Stimulated activated CD4-positive, alpha-beta T cell treated with anti-CD3 and anti-CD28 coated beads, Interleukin-4, amount 100 ng/mL, for 1 hour (primary cell): ENCODE results near the gene GLRA2.

Experiments used
- DNase-seq: peaks from one replicate; pipeline ENCODE4 v3.0.0-alpha.2; 2020

GLRA2 gene

DNA sequence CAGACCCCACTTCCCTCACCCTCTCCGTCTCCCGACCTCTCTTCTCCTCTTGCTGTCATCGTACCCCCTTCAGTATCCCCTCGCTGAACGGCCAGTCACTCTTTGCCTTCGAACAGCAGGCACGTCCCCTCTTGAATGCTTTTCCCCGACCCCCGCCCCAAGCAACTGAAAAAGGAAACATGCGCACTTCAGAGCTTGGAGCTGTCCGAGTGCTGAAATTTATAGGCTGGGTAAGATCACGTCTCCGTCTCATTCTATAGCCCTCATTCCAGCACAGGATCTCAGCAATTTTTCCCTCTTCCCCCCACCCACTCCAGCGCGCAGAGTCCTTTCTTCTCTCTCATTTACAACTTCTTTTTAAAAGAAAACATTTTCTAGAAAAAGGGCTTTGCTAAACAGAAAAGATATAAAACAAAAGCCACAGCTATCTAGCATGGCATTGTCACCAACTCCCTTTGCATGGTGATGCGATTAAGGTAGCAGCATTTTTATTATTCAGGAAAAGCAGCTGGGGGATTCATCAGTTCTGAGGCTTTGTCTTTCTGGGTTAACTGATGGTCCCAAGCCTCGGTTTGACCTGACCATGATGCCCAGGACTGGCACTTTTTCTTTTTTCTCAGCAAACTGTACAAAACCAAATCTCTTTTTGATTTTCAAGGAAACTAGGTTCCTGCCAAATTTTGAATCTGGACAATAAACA lies at the start of gene GLRA2:
Gene GLRA2 (plus strand): TSS at position 247 of the 700 bp plus-strand sequence. CDS start 522 bp downstream, outside the sequence.
- no peak for DNase-seq

DNA sequence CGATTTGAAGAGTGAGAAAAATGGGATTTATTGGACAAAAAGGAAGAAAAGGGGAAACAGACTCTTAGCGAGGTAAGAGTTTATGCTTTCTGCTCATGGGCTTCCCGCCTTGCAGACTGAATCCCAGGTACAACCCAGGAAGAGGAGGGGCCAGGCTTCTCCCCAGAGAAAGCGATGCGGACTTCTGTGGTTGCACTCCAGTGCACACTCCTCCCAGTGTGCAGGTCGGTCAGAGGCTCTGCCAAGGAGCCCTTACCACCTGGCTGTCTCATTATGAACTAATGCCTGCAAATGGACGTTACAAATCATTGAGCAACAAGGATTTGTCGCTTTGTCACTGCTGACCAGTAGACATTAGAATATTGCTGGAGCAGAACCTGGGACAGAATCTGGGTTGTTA lies 39.9 kb upstream of the GLRA2 start:
- no peak for DNase-seq

DNA sequence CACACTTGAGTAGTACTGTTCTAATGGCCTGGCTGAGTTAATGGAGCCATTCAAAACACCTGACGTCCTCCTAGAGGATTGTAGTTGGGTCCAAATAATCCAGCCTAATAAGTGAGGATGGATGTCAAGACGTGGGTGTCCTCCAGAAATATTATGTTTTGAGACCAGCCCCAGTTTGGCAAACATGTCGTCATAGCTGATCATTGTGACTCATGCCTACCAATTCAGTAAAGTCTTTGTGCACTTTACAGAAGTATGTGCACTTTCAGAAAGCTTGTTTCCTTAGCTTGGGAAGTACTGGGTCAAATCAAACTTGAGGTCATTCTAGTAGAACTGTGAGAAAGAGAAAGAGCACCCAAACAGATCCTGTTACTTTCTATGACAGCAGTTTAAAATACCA lies 37.6 kb upstream of the GLRA2 start:
- no peak for DNase-seq

DNA sequence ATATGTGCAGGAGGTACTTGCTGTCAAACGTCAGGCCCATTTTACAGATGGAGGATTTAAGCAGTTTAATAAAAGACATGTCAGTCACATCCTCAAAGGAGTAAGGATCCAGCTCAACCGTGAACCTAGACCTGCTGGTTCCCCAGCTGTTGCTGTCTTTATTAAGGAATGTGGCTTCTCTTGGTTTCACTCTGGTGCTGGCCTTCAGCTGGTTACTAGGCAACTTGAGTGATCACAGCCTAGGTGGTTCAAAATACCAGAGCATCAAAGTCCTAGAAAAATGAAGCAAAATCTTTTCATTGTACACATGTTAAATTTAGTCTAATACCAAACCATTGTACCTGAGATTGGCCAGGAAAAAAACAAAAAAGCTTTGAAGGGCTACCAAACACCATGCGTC lies 32.7 kb upstream of the GLRA2 start:
- DNase-seq = no peak

DNA sequence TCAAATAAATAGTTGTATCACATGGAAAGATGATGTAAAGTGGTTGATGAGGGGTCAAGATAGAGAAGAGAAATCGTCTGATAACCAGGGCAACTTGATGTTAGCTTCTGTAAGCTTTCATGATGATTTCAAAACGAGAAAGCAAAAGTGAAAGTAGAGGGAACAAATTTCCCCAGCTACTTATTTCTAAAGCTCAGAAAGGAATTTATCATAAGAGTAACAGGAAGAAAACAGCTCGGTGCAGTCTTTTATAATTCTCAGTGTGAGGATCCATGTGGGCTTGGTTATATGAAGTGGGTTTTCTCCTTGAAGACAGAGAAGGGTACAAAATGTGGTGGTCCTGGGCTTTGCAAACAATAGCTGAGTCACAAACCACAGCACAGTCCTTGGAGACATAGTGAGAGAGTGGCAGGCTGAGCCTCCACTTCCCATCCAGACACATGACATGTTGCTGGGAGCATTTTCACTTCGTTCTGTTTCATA lies 32.1 kb upstream of the GLRA2 start:
- no peak for DNase-seq

DNA sequence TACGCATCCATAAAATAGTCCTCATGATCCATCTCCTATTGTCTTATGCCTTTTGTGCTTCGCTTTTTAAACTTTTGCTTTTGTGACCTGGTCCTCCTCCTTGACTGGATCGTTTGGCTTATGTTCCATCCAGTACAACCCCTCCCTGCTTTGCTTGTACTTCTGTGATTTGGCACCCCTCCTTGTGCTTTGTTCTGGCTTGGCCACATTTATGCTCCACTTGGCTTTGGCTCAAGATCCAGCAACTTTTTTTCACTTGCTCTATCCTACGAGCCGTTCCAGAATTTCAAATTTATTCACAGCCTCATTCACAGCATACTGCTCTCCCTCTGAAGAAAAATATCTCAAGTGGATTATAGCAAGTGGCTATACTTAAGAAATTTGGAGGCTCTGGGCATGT lies 28.0 kb upstream of the GLRA2 start:
- no peak for DNase-seq

DNA sequence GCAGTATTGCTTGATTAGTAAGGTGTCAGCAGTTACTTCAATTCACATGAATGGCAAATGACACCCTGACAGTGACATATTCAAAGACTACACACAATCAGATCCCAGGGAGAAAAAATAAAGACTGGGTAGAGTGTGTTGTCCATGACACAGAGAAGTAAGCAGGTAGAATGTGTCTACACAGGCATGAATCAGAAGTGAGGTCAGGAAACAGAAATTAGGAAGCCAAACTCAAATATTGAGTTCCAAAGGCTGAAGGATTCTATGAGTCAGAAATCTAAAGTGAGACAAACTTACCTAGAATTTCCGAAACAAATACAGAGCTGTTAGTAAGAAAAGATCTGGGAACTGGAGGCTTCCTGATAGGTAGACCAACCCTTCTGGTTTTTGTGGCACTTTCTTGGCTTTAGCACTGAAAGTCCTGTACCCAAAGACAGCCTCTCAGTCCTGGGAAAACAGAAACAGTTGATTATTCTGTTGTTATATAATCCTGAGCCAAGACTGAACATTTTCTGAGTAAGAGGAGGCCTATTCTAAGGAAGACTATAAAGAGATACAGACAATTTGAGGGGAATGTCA lies 24.3 kb upstream of the GLRA2 start:
- DNase-seq = no peak

DNA sequence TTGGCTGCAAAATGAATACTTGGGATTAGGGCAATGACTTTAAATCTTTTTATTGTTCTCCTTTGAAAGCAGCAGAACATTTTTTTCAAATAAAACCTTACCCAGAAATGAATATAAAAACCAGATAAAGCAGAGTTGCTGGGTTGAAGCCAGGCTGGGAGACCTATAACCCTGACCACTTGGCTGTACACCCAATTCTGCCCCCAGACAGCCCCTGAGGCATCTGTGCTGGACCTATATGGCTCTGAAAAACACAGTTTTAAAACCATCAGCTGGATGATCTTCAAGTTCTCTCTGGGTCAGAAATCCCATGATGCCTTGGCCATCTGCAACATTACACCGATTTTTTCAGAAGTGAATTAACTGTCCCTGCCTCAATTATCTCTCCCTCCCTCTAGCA lies 23.7 kb upstream of the GLRA2 start:
- no peak for DNase-seq

DNA sequence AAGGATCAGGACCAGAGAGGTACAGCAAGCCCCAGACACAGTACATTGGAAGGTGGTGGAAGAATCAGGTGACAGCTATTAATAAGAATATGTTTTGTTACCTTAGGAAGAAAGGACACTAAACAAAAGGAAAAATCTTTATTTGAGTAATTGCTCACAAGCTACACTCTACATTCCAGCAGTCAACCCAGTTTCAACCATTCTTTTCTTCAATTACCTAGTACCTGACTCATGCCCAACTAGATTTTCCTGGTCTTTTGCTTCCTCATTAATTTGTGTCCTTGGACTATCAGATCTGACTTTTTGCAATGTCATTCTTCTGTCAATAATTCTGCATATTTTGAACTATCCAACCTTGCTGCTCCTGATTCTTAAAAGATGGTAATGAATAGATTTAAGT lies 22.5 kb upstream of the GLRA2 start:
- DNase-seq = no peak

DNA sequence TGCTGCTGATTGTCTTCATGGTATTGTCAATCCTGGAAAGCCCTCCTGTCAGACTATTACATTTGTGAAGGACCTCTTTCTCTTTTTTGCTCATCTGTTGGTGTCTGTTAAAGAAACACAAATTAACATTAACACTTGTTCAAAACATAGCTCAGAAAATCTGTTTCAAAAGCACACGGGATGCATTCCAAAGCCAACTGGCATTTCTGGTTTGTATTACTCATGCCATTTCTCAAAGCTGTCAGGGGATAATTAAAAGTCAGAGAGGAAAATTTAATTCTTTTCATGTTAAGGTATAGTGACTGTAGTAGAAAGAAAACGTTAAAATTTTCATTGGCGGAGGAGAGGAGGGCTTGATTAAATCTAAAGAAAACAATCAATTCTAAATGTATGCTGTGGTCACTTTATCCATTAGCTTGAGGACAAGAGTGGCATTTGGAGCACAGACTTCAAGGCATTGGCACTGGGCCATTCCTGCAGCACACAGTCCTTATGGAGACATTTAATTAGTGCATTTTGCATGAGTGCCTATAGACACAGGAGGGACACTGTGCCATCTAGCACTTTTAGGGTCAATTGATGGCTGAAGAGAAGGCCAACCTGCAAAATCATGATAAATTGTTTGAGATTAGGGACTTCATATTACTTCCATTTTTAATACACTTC lies 21.2 kb upstream of the GLRA2 start:
- no peak for DNase-seq

DNA sequence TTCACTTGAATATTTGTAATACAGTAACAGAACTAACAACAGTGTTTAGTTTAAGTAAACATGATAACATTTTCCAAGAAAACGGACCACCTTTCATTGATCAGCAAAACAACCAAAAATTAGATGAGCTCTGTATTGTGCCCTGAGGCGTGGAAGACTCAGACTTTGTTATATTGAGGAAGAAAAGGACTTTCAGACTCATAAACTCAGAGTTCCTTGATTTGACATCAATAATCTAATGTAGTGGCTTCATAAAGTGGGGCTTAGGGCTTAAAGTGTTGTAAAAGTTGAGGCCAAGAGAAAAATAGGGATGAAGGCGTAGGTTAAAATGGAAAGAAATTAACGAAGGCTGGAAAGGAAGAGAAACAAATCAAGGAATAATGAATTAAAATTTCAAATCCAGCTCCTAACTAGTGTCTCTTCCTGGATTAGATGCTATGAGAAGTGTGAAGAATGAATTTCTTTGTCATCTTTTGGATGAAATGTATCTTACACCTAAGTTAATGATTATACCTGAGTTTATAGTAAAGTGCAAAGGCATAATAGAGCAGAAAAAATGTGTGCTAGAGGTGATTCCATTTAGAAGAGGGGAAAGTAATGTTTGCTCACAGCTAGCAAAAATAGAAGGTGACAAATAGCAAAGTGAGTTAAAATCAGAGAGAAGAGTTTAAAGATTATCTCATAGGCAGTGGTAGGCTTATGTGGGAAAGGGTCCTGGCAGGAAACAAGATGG lies 19.8 kb upstream of the GLRA2 start:
- DNase-seq = no peak

DNA sequence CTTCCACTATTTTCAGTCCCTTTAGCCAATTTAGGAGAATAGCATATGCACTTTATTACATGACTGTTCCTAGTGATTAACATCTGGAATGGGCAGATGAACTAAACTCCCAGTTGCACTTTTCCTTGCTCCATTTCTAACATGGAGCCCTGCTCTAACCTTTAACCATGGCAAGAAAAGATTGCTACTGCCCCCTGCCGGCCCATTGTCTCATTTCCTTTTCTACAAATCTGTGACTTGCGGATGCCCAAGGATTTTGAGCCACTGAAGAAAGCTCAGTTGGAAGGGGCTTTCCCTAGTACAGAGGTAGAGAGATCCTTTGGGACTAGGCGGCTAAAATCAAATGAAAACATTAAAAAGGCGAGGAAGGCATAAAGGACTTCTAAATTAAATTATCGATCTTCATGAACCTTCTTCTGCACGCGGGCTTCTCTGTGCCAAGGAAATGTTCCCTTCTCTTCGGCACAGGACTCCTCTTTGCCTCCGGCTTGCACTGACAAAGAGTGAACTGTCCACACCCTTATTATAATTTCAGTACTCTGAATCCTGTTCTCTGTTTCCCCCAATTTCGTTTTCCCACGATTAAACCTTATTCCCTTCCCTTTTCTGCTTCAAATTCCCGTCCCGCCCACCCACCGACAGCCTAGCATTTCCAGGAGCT lies 577 bp upstream of the GLRA2 start:
- DNase-seq = peak; percentile 38

DNA sequence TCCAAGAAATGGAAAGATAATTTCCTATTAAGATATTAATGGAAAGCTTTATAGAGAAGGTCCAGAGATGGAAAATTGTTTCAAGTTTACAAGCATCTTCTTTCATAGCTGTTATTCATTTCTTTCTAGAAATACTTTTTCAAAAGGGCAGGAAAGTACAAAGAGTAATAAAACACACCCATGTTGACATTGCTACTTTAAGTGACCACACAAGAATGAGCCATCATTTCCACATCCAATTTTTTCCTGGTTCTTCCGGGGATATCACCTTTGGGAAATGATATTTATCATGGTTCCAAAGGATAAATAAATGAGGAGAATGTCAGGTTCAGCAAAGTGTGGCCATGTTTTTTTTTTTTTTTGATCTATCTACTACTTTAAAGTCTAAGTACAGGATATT lies 4.5 kb downstream of the GLRA2 start:
- no peak for DNase-seq

DNA sequence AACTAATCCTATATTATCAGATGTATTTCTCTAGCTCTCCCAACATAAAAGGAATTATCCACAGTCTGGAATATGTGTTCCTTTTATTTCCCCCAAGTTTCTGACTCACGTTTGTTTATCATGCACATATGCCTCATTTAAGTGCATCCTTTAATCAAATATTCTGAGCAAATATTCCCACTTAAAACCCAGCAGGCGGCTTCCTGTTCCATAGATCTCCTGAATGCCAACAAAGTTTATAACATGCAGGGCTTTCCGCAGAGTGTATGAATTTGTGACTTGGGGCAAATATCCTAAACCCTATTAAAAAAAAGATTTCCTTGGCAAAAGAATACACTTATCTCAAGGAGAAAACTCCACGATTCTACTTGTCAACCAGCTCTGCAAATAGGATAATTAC lies 16.9 kb downstream of the GLRA2 start:
- no peak for DNase-seq

DNA sequence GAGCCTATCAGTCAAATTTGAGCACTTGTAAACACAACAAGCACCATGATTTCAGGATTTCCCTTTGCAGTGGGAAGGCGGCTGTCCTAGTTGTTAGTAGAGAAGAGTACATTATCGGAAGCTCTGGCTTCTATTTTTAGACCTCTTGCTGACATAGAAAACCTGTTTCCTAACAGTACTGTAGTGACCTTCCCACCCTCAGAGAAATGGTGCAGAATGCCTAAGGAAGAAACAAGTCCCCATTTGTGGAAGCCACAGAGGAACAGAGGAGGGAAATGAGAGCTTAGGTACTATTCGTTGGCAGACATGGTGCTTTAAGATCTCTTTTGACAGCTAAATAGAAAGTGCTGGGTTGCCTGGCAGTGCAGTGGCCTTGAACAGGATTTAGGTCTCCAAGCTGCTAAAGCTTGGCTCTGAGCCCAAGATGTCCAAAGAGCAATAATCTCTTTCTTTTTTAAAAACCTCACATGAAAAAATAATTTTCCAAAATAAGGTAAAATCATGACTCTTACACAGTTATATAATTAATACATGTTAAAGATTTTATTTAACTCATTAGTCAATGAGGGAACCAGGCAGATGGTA lies 24.9 kb downstream of the GLRA2 start:
- no peak for DNase-seq

DNA sequence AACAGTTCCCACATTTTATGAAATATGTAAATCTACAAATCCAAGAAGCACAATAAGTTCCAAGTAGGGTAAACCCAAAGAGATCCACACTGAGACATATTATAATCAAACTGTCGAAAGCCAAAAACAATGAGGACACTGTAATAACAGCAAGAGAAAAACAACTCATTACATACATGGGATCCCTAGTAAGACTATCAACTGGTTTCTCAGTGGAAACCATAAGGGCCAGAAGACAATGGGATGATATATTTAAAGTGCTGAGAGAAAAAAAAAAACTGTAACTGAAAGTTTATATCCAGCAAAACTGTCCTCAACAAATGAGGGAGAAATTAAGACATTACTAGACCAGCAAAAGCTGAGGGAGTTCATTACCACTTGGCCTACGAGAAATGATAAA lies 34.7 kb downstream of the GLRA2 start:
- DNase-seq = no peak

DNA sequence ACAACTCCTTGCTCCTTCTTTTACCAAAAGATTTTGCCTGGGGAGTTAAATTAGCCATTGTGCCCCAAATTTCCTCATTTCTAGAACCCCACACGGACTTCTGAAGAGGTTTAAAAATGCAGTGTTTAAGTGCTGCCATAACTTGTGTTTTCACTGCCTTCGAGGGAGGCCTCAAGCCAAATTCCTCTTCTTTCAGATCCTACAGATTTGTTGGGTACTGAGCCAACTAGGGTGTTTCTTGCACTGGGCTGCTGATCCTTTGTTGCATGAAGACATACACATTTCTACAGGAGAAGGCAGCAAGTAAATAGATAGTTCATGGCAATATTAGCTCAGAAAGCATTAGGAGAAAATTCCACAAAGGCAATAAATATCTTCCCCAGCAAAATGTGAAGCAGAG lies 43.8 kb downstream of the GLRA2 start:
- no peak for DNase-seq

DNA sequence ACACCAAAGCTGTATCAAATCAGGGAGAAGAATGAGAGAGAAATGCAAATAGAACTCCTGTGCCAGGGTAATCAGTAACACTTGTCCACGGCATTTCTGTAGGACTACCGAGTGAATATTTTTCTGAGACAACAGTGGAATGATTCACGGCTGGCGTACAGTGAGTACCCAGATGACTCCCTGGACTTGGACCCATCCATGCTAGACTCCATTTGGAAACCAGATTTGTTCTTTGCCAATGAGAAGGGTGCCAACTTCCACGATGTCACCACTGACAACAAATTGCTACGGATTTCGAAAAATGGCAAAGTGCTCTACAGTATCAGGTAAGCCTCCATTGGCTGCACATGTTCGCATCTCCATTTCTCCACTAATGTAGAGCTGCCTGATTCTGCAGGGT lies 51.7 kb downstream of the GLRA2 start:
- no peak for DNase-seq

DNA sequence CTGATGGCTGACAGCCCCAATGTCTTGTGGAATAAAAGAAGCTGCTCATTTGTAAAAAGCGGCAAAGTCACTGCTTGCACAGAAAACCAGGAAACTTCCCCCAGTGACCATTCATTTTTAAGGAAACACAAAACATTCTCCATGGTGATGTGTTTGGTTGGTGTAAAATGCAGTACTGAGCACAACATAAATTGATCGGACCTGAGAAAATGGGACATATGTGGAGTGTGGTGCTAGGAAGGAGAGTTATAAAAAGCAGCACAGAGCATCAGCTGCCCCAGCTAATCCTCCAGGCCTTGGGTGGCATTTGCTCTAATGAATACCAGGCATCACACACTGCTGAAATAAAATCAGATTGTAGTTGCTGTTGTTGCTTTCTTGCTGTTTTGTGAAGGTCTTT lies 55.2 kb downstream of the GLRA2 start:
- DNase-seq = no peak

DNA sequence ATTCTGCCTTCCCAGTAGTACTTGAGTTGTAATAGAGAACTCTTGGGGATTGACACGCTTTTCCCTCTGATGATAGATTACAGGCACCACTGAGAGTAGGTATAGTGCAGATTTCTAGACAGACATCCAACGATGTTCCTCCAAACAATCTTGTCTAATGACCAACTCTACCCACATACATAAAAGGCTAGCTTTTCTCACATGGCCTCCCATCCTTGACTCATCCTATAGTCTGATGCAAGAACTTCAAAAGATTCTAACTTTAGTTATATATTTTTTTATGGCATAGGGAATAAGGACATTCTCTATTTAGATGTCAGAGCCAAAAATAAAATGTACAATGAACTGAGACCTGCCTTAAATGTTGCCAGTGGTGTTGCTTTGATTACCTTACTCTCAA lies 60.9 kb downstream of the GLRA2 start:
- DNase-seq = no peak

DNA sequence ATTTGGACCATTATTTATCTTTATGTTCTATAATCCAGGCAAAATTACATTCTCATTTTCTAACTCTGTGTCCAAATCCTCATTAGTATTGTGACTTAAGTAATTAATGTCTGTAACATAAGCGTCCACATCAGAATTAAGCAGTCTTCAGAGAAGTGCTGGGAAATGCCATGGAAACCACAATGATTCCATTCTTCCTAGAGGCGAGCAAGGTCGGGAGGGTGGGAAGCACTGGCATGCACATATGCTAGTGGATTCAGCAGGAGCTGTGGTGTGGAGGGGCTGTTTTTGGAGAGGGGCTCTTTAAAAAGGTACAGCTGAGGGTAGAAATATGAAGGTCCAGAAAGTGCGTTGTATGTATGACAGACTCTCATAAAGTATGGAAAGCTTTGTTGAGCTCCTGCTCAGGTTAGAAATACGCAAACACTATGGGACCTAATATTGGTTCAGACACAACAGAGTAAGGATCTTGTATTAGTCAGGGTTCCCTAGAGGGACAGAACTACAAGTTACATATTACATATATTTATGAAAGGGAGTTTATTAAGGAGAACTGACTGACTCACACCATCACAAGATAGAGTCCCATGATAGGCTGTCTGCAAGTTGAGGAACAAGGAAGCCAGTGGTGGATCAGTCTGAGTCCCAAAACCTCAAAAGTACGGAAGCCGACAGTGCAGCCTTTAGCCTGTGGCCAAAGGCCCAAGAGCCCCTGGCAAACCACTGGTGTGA lies 61.5 kb downstream of the GLRA2 start:
- DNase-seq = no peak

DNA sequence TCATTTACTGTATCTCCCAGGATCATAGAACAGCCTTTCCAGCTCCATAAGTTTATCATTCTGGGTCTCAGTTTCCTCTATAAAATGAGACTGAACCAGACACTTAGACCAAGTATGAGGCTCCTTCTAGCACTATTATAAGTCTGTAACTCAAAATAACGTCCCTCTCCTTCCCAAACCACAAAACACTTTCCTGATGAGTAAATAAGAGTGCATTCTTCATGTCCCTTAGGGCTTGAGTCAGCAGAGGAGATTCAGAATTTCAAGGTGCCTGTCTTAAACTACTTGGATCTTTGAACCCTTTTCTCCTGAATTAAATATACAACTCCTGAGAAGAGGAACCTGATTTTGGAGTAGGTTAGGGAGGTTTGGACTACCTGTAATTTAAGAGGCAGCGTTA lies 62.6 kb downstream of the GLRA2 start:
- no peak for DNase-seq
